ENCODE results near the gene GGCX. TPM values are rescaled to one million over a fixed set of nuclear protein-coding genes. Genes with fewer than 3 reads are reported as not detected.
A peak's percentile ranks its signal among the peaks of the same experiment; 100 is the strongest.
"Not testable (repeated sequence)": the region's sequence is repeated elsewhere in the genome, so short reads cannot be mapped to it uniquely, and the experiment has no call there.

GGCX gene
- total RNA-seq, 3 donors from 2014 or later (not counting 1 experiment from before 2014, with no cell fraction given): 21.3 to 21.7 (median 21.4) TPM

DNA sequence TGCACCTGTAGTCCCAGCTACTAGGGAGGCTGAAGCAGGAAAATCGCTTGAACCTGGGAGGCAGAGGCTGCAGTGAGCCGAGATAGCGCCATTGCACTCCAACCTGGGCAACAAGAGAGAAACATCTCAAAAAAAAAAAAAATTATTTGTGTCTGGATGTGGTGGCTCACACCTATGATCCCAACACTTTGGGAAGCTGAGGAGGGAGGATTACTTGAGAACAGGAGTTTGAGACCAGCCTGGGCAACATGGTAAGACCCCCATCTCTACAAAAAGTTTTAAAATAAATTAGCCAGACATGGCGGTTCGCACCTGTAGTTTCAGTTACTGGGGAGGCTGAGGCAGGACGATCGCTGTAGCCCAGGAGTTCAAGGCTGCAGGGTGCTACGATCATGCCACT, 14.4 kb upstream of the GGCX start:
- DNase-seq (no peak), ATAC-seq (no peak)
- TF ChIP-seq, protein P1, sequence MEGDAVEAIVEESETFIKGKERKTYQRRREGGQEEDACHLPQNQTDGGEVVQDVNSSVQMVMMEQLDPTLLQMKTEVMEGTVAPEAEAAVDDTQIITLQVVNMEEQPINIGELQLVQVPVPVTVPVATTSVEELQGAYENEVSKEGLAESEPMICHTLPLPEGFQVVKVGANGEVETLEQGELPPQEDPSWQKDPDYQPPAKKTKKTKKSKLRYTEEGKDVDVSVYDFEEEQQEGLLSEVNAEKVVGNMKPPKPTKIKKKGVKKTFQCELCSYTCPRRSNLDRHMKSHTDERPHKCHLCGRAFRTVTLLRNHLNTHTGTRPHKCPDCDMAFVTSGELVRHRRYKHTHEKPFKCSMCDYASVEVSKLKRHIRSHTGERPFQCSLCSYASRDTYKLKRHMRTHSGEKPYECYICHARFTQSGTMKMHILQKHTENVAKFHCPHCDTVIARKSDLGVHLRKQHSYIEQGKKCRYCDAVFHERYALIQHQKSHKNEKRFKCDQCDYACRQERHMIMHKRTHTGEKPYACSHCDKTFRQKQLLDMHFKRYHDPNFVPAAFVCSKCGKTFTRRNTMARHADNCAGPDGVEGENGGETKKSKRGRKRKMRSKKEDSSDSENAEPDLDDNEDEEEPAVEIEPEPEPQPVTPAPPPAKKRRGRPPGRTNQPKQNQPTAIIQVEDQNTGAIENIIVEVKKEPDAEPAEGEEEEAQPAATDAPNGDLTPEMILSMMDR (IDR thresholded peaks at IDR 0.05): no peak
- WGBS (ENCODE audit: insufficient coverage): 93% methylated on average over 7 of the region's 8 CpGs
- peaks cover 0 to 7% of the 10 kb centered on the region in 2 donors for H3K27me3 Mint-ChIP-seq (ENCODE audit: low read depth in 2 of 2)
- Histone ChIP-seq H3K27me3 (ENCODE audit: control insufficient read depth, insufficient read depth, low read length) (no peaks in the 10 kb centered on the region), H3K36me3 (ENCODE audit: control insufficient read depth, insufficient read depth, low read length) (peaks cover 2% of the 10 kb centered on the region), H3K9me3 (ENCODE audit: control insufficient read depth, insufficient read depth, low read length) (no peaks in the 10 kb centered on the region), H3K27ac (ENCODE audit: low read length) (no peak overlapping the region), H3K4me1 (ENCODE audit: control insufficient read depth, insufficient read depth, low read length) (peaks cover 31% of the 10 kb centered on the region), H3K4me3 (ENCODE audit: low read length) (no peak overlapping the region)
- intact Hi-C loops (cut with micrococcal nuclease): no loop called here
- no peaks in the 10 kb centered on the region for H3K36me3 Mint-ChIP-seq
- H3K9me3 Mint-ChIP-seq: no peaks in the 10 kb centered on the region
- peak overlapping the region; percentile 13 for H3K4me3 Mint-ChIP-seq
- H3K4me1 Mint-ChIP-seq: peaks cover 28 to 35% of the 10 kb centered on the region in 2 donors
- no peak overlapping the region for H3K27ac Mint-ChIP-seq

DNA sequence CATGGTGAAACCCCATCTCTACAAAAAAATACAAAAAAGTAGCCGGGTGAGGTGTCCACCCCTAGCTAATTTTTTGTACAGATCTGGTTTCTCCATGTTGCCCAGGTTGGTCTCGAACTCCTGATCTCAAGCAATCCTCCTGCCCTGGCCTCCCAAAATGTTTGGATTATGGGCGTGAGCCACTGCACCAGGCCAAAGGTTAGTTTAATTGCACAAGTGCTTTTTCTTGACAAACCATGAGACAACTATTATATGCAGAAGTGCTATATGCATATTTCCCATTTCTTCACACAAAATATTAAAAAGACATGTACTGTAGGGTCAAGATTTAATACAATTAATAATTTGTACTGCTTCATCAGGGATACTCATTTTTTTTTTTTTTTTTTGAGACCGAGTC, 5.0 kb upstream of the GGCX start:
- Mint-ChIP-seq H3K36me3 (no peaks in the 10 kb centered on the region), H3K27ac (no peak overlapping the region), H3K4me1 (peaks cover 0 to 4% of the 10 kb centered on the region in 2 donors), H3K9me3 (no peaks in the 10 kb centered on the region), H3K27me3 (ENCODE audit: low read depth in 2 of 2) (peaks cover 6 to 15% of the 10 kb centered on the region in 2 donors), H3K4me3 (no peak overlapping the region)
- no peak for DNase-seq
- H3K27ac ChIP-seq (ENCODE audit: low read length): no peak overlapping the region
- H3K27me3 ChIP-seq (ENCODE audit: control insufficient read depth, insufficient read depth, low read length): no peaks in the 10 kb centered on the region
- ATAC-seq: no peak
- WGBS (ENCODE audit: insufficient coverage): 97% methylated on average over 4 of the region's 4 CpGs
- H3K36me3 ChIP-seq (ENCODE audit: control insufficient read depth, insufficient read depth, low read length): no peaks in the 10 kb centered on the region
- TF ChIP-seq, protein P1 (IDR thresholded peaks at IDR 0.05): no peak
- intact Hi-C loops (cut with micrococcal nuclease): no loop called here
- H3K9me3 ChIP-seq (ENCODE audit: control insufficient read depth, insufficient read depth, low read length): no peaks in the 10 kb centered on the region
- peaks cover 7% of the 10 kb centered on the region for H3K4me1 ChIP-seq (ENCODE audit: control insufficient read depth, insufficient read depth, low read length)
- H3K4me3 ChIP-seq (ENCODE audit: low read length): no peak overlapping the region

DNA sequence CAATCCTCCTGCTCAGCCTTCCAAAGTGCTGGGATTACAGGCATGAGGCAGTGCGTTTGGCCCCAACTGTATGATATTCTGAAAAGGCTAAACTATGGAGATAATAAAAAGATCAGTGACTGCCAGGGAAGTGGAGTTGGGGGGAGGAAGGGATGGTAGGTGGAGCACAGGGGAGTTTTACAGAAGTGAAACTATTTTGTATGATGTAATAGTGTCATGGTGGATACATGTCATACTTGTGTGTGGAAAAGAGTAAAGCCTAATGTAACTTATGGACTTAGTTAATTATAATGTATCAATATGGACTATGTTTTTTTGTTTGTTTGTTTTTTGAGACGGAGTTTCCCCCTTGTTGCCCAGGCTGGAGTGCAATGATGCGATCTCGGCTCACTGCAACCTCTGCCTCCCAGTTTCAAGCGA, 2.9 kb upstream of the GGCX start:
- Mint-ChIP-seq H3K9me3 (no peaks in the 10 kb centered on the region), H3K4me3 (peak overlapping the region; percentile 52), H3K27me3 (ENCODE audit: low read depth in 2 of 2) (no peaks in the 10 kb centered on the region), H3K36me3 (no peaks in the 10 kb centered on the region), H3K4me1 (peaks cover 18 to 19% of the 10 kb centered on the region in 2 donors), H3K27ac (no peak overlapping the region)
- no peaks in the 10 kb centered on the region for H3K9me3 ChIP-seq (ENCODE audit: control insufficient read depth, insufficient read depth, low read length)
- H3K4me3 ChIP-seq (ENCODE audit: low read length): no peak overlapping the region
- TF ChIP-seq, protein P1 (IDR thresholded peaks at IDR 0.05): no peak
- WGBS (ENCODE audit: insufficient coverage): 91% methylated on average over 5 of the region's 5 CpGs
- intact Hi-C loops (cut with micrococcal nuclease): loop anchor here (5.0 kb wide), 1 partner anchor 38 kb away; the partner anchor contains the start of gene TMEM150A
- ATAC-seq (no peak), DNase-seq (no peak)
- H3K4me1 ChIP-seq (ENCODE audit: control insufficient read depth, insufficient read depth, low read length): peaks cover 17% of the 10 kb centered on the region
- H3K27me3 ChIP-seq (ENCODE audit: control insufficient read depth, insufficient read depth, low read length): no peaks in the 10 kb centered on the region
- H3K36me3 ChIP-seq (ENCODE audit: control insufficient read depth, insufficient read depth, low read length): no peaks in the 10 kb centered on the region
- no peak overlapping the region for H3K27ac ChIP-seq (ENCODE audit: low read length)

DNA sequence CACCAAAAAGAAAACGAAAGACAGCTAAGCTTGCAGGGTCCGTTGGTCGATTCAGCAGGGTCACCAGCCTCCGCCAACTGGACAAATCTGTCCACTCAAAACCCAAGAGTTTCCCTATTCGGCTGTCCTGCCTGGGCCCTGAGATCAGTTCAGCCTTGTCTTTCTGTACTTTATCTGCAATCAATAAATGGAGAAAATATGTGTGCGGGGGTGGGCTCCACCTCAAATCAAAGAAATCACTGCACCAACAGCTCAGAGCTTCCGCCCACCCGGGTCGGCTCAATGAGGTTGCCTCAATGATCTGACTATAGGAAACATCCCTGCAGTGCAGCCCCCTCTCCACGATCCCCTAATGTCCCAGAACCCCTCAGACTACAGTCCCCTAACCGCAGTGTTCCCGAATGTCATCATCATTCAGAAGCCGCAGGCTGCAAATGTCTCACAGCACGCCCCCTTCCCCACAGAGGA, 447 bp downstream of the GGCX start:
- peaks cover 17% of the 10 kb centered on the region for H3K4me1 ChIP-seq (ENCODE audit: control insufficient read depth, insufficient read depth, low read length)
- DNase-seq (no peak), ATAC-seq (peak; percentile 13 to 27 (median 14))
- H3K36me3 Mint-ChIP-seq: no peaks in the 10 kb centered on the region
- H3K4me3 Mint-ChIP-seq: peak overlapping the region; percentile 95
- no peaks in the 10 kb centered on the region for H3K27me3 Mint-ChIP-seq (ENCODE audit: low read depth in 2 of 2)
- no peaks in the 10 kb centered on the region for H3K9me3 Mint-ChIP-seq
- H3K27ac ChIP-seq (ENCODE audit: low read length): peak overlapping the region; percentile 71
- 9% methylated on average over 13 of the region's 14 CpGs for WGBS (ENCODE audit: insufficient coverage)
- no peaks in the 10 kb centered on the region for H3K9me3 ChIP-seq (ENCODE audit: control insufficient read depth, insufficient read depth, low read length)
- peaks cover 3% of the 10 kb centered on the region for H3K36me3 ChIP-seq (ENCODE audit: control insufficient read depth, insufficient read depth, low read length)
- TF ChIP-seq, protein P1 (IDR thresholded peaks at IDR 0.05): no peak
- H3K27ac Mint-ChIP-seq: peak overlapping the region; percentile 91 to 95
- intact Hi-C loops (cut with micrococcal nuclease): loop anchor here (1.0 to 5.0 kb wide), 4 partner anchors 41 to 232 kb away; partner anchors contain the start of genes C2orf68, ELMOD3, RETSAT and TMEM150A
- H3K4me1 Mint-ChIP-seq: peaks cover 19 to 24% of the 10 kb centered on the region in 2 donors
- H3K4me3 ChIP-seq (ENCODE audit: low read length): peak overlapping the region; percentile 67
- no peaks in the 10 kb centered on the region for H3K27me3 ChIP-seq (ENCODE audit: control insufficient read depth, insufficient read depth, low read length)

DNA sequence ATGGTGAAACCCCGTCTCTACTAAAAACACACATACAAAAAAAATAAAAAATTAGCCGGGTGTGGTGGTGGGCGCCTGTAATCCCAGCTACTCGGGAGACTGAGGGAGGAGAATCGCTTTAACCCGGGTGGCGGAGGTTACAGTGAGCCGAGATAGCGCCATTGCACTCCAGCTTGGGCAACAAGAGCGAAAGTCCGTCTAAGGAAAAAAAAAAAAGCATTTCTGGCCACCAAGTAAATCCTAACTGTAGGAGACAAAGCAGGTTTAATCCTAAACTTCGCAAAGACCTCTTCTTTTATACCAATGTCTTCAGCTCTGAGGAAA, 928 bp downstream of the GGCX start:
- not testable (repeated sequence) for DNase-seq; H3K36me3 ChIP-seq (ENCODE audit: control insufficient read depth, insufficient read depth, low read length); H3K27me3 ChIP-seq (ENCODE audit: control insufficient read depth, insufficient read depth, low read length); H3K9me3 Mint-ChIP-seq; H3K27ac ChIP-seq (ENCODE audit: low read length); ATAC-seq; H3K27me3 Mint-ChIP-seq (ENCODE audit: low read depth in 2 of 2); H3K4me3 ChIP-seq (ENCODE audit: low read length); H3K36me3 Mint-ChIP-seq; H3K9me3 ChIP-seq (ENCODE audit: control insufficient read depth, insufficient read depth, low read length)
- peak overlapping the region in 1 of 2 donors; percentile 95 for H3K27ac Mint-ChIP-seq
- intact Hi-C loops (cut with micrococcal nuclease): loop anchor here (2.0 to 5.0 kb wide), 2 partner anchors 42 to 232 kb away; partner anchors contain the start of gene TMEM150A
- H3K4me1 Mint-ChIP-seq: peaks cover 19 to 24% of the 10 kb centered on the region in 2 donors
- H3K4me1 ChIP-seq (ENCODE audit: control insufficient read depth, insufficient read depth, low read length): peaks cover 17% of the 10 kb centered on the region
- H3K4me3 Mint-ChIP-seq: peak overlapping the region; percentile 95
- 88% methylated on average over 12 of the region's 12 CpGs for WGBS (ENCODE audit: insufficient coverage)

Measured in natural killer cell (primary cell).